ENCODE results near the gene SH3TC1. TPM values are rescaled to one million over a fixed set of nuclear protein-coding genes. Genes with fewer than 3 reads are reported as not detected.
A peak's percentile ranks its signal among the peaks of the same experiment; 100 is the strongest.

Gene SH3TC1
- total and polyA plus RNA-seq, 4 experiments from 2014 or later, result 7.9 to 41.3 (median 25.7) TPM

- peaks cover 20 to 41% (median 34%) of the 10 kb centered on the region in 4 donors for H3K4me1 Mint-ChIP-seq
Observed at GRCh38 chr4:8205241-8205707, 6.2 kb downstream of the SH3TC1 start.

GRCh38 chr4:8205749-8206611, 6.9 kb downstream of the SH3TC1 start:
- H3K9me3 Mint-ChIP-seq, result no peaks in the 10 kb centered on the region
- Histone ChIP-seq H3K36me3 (ENCODE audit: insufficient read depth, low read length) (peaks cover 5% of the 10 kb centered on the region), H3K27me3 (ENCODE audit: insufficient read depth, low read length) (no peaks in the 10 kb centered on the region), H3K4me3 (ENCODE audit: low read length in 2 of 2) (no peak overlapping the region), H3K27ac (ENCODE audit: low read depth, low read length) (no peak overlapping the region), H3K9me3 (ENCODE audit: control insufficient read depth in 1 of 2, low read length in 2 of 2) (no peaks in the 10 kb centered on the region), H3K4me1 (ENCODE audit: insufficient read depth, low read length) (peaks cover 28% of the 10 kb centered on the region)
- H3K36me3 Mint-ChIP-seq, result peaks cover 5 to 11% of the 10 kb centered on the region in 2 donors
- peaks cover 17 to 34% (median 28%) of the 10 kb centered on the region in 4 donors for H3K4me1 Mint-ChIP-seq
- DNase-seq, result no peak
- peak overlapping the region in 5 of 7 donors; percentile 19 to 42 (median 29) for H3K27ac Mint-ChIP-seq
- H3K27me3 Mint-ChIP-seq, result no peaks in the 10 kb centered on the region
- intact Hi-C loops (cut with micrococcal nuclease), result no loop called here
- ChIA-PET CTCF (ENCODE audit: partially characterized antibody) (interaction anchor here (0.6 kb wide), 1 partner anchor 1792 kb away, joined by 3 read pairs; no protein-coding TSS in a partner anchor), POLR2A (ENCODE audit: partially characterized antibody) (interaction anchor here (0.8 kb wide), 1 partner anchor 15 kb away, joined by 3 read pairs; no protein-coding TSS in a partner anchor)
- H3K4me3 Mint-ChIP-seq, result no peak overlapping the region

More at GRCh38 chr4:8205241-8205707, 6.2 kb downstream of the SH3TC1 start:
- Histone ChIP-seq H3K27me3 (ENCODE audit: insufficient read depth, low read length) (no peaks in the 10 kb centered on the region), H3K9me3 (ENCODE audit: control insufficient read depth in 1 of 2, low read length in 2 of 2) (no peaks in the 10 kb centered on the region), H3K27ac (ENCODE audit: low read depth, low read length) (no peak overlapping the region), H3K4me3 (ENCODE audit: low read length in 2 of 2) (no peak overlapping the region), H3K4me1 (ENCODE audit: insufficient read depth, low read length) (peaks cover 35% of the 10 kb centered on the region), H3K36me3 (ENCODE audit: insufficient read depth, low read length) (peaks cover 5% of the 10 kb centered on the region)
- CTCF ChIA-PET (ENCODE audit: partially characterized antibody), result interaction anchor here (0.6 kb wide), 1 partner anchor 1791 kb away, joined by 3 read pairs; no protein-coding TSS in a partner anchor
- Mint-ChIP-seq H3K27ac (peak overlapping the region in 1 of 7 donors; percentile 22), H3K27me3 (no peaks in the 10 kb centered on the region), H3K9me3 (no peaks in the 10 kb centered on the region), H3K36me3 (peaks cover 5 to 12% of the 10 kb centered on the region in 2 donors), H3K4me3 (no peak overlapping the region)
- intact Hi-C loops (cut with micrococcal nuclease), result no loop called here
- POLR2A ChIA-PET (ENCODE audit: partially characterized antibody), result interaction anchor here (0.8 kb wide), 1 partner anchor 15 kb away, joined by 3 read pairs; no protein-coding TSS in a partner anchor
- no peak for DNase-seq

- Mint-ChIP-seq H3K36me3 (peaks cover 5 to 12% of the 10 kb centered on the region in 2 donors), H3K4me1 (peaks cover 10 to 22% (median 16%) of the 10 kb centered on the region in 4 donors), H3K4me3 (no peak overlapping the region), H3K27ac (peak overlapping the region in 1 of 7 donors; percentile 73), H3K9me3 (no peaks in the 10 kb centered on the region), H3K27me3 (no peaks in the 10 kb centered on the region)
- no peak overlapping the region for H3K27ac ChIP-seq (ENCODE audit: low read depth, low read length)
- no peaks in the 10 kb centered on the region for H3K27me3 ChIP-seq (ENCODE audit: insufficient read depth, low read length)
- ChIA-PET CTCF (ENCODE audit: partially characterized antibody) (no interaction called here), POLR2A (ENCODE audit: partially characterized antibody) (no interaction called here)
- DNase-seq, result no peak
- H3K4me1 ChIP-seq (ENCODE audit: insufficient read depth, low read length), result peaks cover 15% of the 10 kb centered on the region
- peaks cover 5% of the 10 kb centered on the region for H3K36me3 ChIP-seq (ENCODE audit: insufficient read depth, low read length)
- no peaks in the 10 kb centered on the region for H3K9me3 ChIP-seq (ENCODE audit: control insufficient read depth in 1 of 2, low read length in 2 of 2)
- intact Hi-C loops (cut with micrococcal nuclease), result no loop called here
- no peak overlapping the region for H3K4me3 ChIP-seq (ENCODE audit: low read length in 2 of 2)
Observed at GRCh38 chr4:8207314-8207713, 8.2 kb downstream of the SH3TC1 start.

GRCh38 chr4:8208565-8208964, 9.5 kb downstream of the SH3TC1 start:
- ChIA-PET CTCF (ENCODE audit: partially characterized antibody) (no interaction called here), POLR2A (ENCODE audit: partially characterized antibody) (no interaction called here)
- Mint-ChIP-seq H3K27ac (no peak overlapping the region), H3K36me3 (peaks cover 7 to 15% of the 10 kb centered on the region in 2 donors), H3K27me3 (no peaks in the 10 kb centered on the region), H3K9me3 (no peaks in the 10 kb centered on the region), H3K4me3 (no peak overlapping the region), H3K4me1 (peaks cover 8 to 13% (median 9%) of the 10 kb centered on the region in 4 donors)
- peaks cover 5% of the 10 kb centered on the region for H3K4me1 ChIP-seq (ENCODE audit: insufficient read depth, low read length)
- peaks cover 5% of the 10 kb centered on the region for H3K36me3 ChIP-seq (ENCODE audit: insufficient read depth, low read length)
- no peak overlapping the region for H3K27ac ChIP-seq (ENCODE audit: low read depth, low read length)
- no peak for DNase-seq
- no peaks in the 10 kb centered on the region for H3K27me3 ChIP-seq (ENCODE audit: insufficient read depth, low read length)
- intact Hi-C loops (cut with micrococcal nuclease), result no loop called here
- no peaks in the 10 kb centered on the region for H3K9me3 ChIP-seq (ENCODE audit: control insufficient read depth in 1 of 2, low read length in 2 of 2)
- H3K4me3 ChIP-seq (ENCODE audit: low read length in 2 of 2), result no peak overlapping the region

- Mint-ChIP-seq H3K27me3 (no peaks in the 10 kb centered on the region), H3K27ac (peak overlapping the region in 3 of 7 donors; percentile 30 to 79 (median 60)), H3K9me3 (no peaks in the 10 kb centered on the region), H3K36me3 (peaks cover 8 to 21% of the 10 kb centered on the region in 2 donors), H3K4me3 (no peak overlapping the region), H3K4me1 (peaks cover 6 to 13% (median 8%) of the 10 kb centered on the region in 4 donors)
- no peaks in the 10 kb centered on the region for H3K9me3 ChIP-seq (ENCODE audit: control insufficient read depth in 1 of 2, low read length in 2 of 2)
- ChIA-PET POLR2A (ENCODE audit: partially characterized antibody) (no interaction called here), CTCF (ENCODE audit: partially characterized antibody) (no interaction called here)
- peaks cover 10% of the 10 kb centered on the region for H3K36me3 ChIP-seq (ENCODE audit: insufficient read depth, low read length)
- H3K4me3 ChIP-seq (ENCODE audit: low read length in 2 of 2), result no peak overlapping the region
- peak in 1 of 5 donors; percentile 9 for DNase-seq
- peaks cover 5% of the 10 kb centered on the region for H3K4me1 ChIP-seq (ENCODE audit: insufficient read depth, low read length)
- intact Hi-C loops (cut with micrococcal nuclease), result no loop called here
- no peak overlapping the region for H3K27ac ChIP-seq (ENCODE audit: low read depth, low read length)
- H3K27me3 ChIP-seq (ENCODE audit: insufficient read depth, low read length), result no peaks in the 10 kb centered on the region
Observed at GRCh38 chr4:8209181-8209874, 10.2 kb downstream of the SH3TC1 start.

- Mint-ChIP-seq H3K27ac (peak overlapping the region in 1 of 7 donors; percentile 6), H3K27me3 (no peaks in the 10 kb centered on the region), H3K36me3 (peaks cover 8 to 23% of the 10 kb centered on the region in 2 donors), H3K4me3 (no peak overlapping the region), H3K9me3 (peaks cover 0 to 1% (median 0%) of the 10 kb centered on the region in 8 donors), H3K4me1 (peaks cover 5 to 13% (median 8%) of the 10 kb centered on the region in 4 donors)
- H3K9me3 ChIP-seq (ENCODE audit: control insufficient read depth in 1 of 2, low read length in 2 of 2), result no peaks in the 10 kb centered on the region
- intact Hi-C loops (cut with micrococcal nuclease), result no loop called here
- no peaks in the 10 kb centered on the region for H3K27me3 ChIP-seq (ENCODE audit: insufficient read depth, low read length)
- ChIA-PET CTCF (ENCODE audit: partially characterized antibody) (interaction anchor here (0.7 to 1.2 kb wide), 2 partner anchors 16 to 34 kb away, joined by 3 read pairs; no protein-coding TSS in a partner anchor), POLR2A (ENCODE audit: partially characterized antibody) (no interaction called here)
- H3K36me3 ChIP-seq (ENCODE audit: insufficient read depth, low read length), result peaks cover 10% of the 10 kb centered on the region
- H3K4me3 ChIP-seq (ENCODE audit: low read length in 2 of 2), result no peak overlapping the region
- H3K27ac ChIP-seq (ENCODE audit: low read depth, low read length), result no peak overlapping the region
- peaks cover 5% of the 10 kb centered on the region for H3K4me1 ChIP-seq (ENCODE audit: insufficient read depth, low read length)
- DNase-seq, result peak in 1 of 5 donors; percentile 31
Observed at GRCh38 chr4:8210010-8210409, 10.9 kb downstream of the SH3TC1 start.

- DNase-seq, result peak in 1 of 5 donors; percentile 4
- intact Hi-C loops (cut with micrococcal nuclease), result no loop called here
- Mint-ChIP-seq H3K9me3 (peaks cover 0 to 1% (median 0%) of the 10 kb centered on the region in 8 donors), H3K36me3 (peaks cover 8 to 28% of the 10 kb centered on the region in 2 donors), H3K4me1 (peaks cover 5 to 9% (median 8%) of the 10 kb centered on the region in 4 donors), H3K27me3 (no peaks in the 10 kb centered on the region), H3K27ac (no peak overlapping the region), H3K4me3 (no peak overlapping the region)
- peaks cover 10% of the 10 kb centered on the region for H3K36me3 ChIP-seq (ENCODE audit: insufficient read depth, low read length)
- no peaks in the 10 kb centered on the region for H3K9me3 ChIP-seq (ENCODE audit: control insufficient read depth in 1 of 2, low read length in 2 of 2)
- H3K27ac ChIP-seq (ENCODE audit: low read depth, low read length), result no peak overlapping the region
- H3K4me3 ChIP-seq (ENCODE audit: low read length in 2 of 2), result no peak overlapping the region
- H3K27me3 ChIP-seq (ENCODE audit: insufficient read depth, low read length), result no peaks in the 10 kb centered on the region
- H3K4me1 ChIP-seq (ENCODE audit: insufficient read depth, low read length), result peaks cover 4% of the 10 kb centered on the region
- ChIA-PET CTCF (ENCODE audit: partially characterized antibody) (interaction anchor here (0.7 to 1.2 kb wide), 2 partner anchors 16 to 35 kb away, joined by 3 read pairs; no protein-coding TSS in a partner anchor), POLR2A (ENCODE audit: partially characterized antibody) (no interaction called here)
Observed at GRCh38 chr4:8210616-8211015, 11.5 kb downstream of the SH3TC1 start.
